ENCODE results near the gene LGR6. TPM values are rescaled to one million over a fixed set of nuclear protein-coding genes. Genes with fewer than 3 reads are reported as not detected.

LGR6 gene
- total RNA-seq, 1 experiment from 2014 or later, result 0.56 TPM

- BruUV-seq (replicated peaks), result no TSS peak
- Mint-ChIP-seq H3K36me3 (ENCODE audit: insufficient read depth, unreplicated experiment) (no peaks in the 10 kb centered on the region), H3K4me3 (ENCODE audit: unreplicated experiment) (no peak overlapping the region), H3K9me3 (ENCODE audit: unreplicated experiment) (no peaks in the 10 kb centered on the region), H3K4me1 (ENCODE audit: insufficient read depth, unreplicated experiment) (peaks cover 26% of the 10 kb centered on the region), H3K27me3 (ENCODE audit: insufficient read depth, unreplicated experiment) (no peaks in the 10 kb centered on the region), H3K27ac (ENCODE audit: low read depth, unreplicated experiment) (no peak overlapping the region)
- intact Hi-C loops (cut with micrococcal nuclease), result no loop called here
- CTCF ChIA-PET, result interaction anchor here (0.7 to 21.3 kb wide), 7 partner anchors 9 to 122 kb away, joined by 3 to 954 read pairs (median 9); partner anchors contain the start of gene LGR6
- POLR2A ChIA-PET, result interaction anchor here (1.5 kb wide), 1 partner anchor 9 kb away, joined by 3 read pairs; the partner anchor contains the start of gene LGR6
- DNase-seq (ENCODE audit: unreplicated experiment), result no peak
- no peak for TF ChIP-seq CTCF (IDR thresholded peaks at IDR 0.05; ENCODE audit: unreplicated experiment)
Measured at GRCh38 chr1:202201971-202202370, 8.4 kb downstream of the LGR6 start.

- no peaks in the 10 kb centered on the region for H3K9me3 Mint-ChIP-seq (ENCODE audit: unreplicated experiment)
- TF ChIP-seq CTCF (IDR thresholded peaks at IDR 0.05; ENCODE audit: unreplicated experiment), result no peak
- no peak overlapping the region for H3K27ac Mint-ChIP-seq (ENCODE audit: low read depth, unreplicated experiment)
- H3K4me3 Mint-ChIP-seq (ENCODE audit: unreplicated experiment), result no peak overlapping the region
- H3K4me1 Mint-ChIP-seq (ENCODE audit: insufficient read depth, unreplicated experiment), result peaks cover 31% of the 10 kb centered on the region
- no TSS peak for BruUV-seq (replicated peaks)
- no peak for DNase-seq (ENCODE audit: unreplicated experiment)
- intact Hi-C loops (cut with micrococcal nuclease), result no loop called here
- H3K27me3 Mint-ChIP-seq (ENCODE audit: insufficient read depth, unreplicated experiment), result no peaks in the 10 kb centered on the region
- CTCF ChIA-PET, result interaction anchor here (0.6 to 21.3 kb wide), 6 partner anchors 10 to 121 kb away, joined by 3 to 954 read pairs (median 6); partner anchors contain the start of gene LGR6
- no peaks in the 10 kb centered on the region for H3K36me3 Mint-ChIP-seq (ENCODE audit: insufficient read depth, unreplicated experiment)
- POLR2A ChIA-PET, result interaction anchor here (1.5 kb wide), 1 partner anchor 9 kb away, joined by 3 read pairs; the partner anchor contains the start of gene LGR6
Measured at GRCh38 chr1:202202500-202203168, 9.0 kb downstream of the LGR6 start.

- H3K4me3 Mint-ChIP-seq (ENCODE audit: unreplicated experiment), result no peak overlapping the region
- DNase-seq (ENCODE audit: unreplicated experiment), result no peak
- no peak overlapping the region for H3K27ac Mint-ChIP-seq (ENCODE audit: low read depth, unreplicated experiment)
- H3K27me3 Mint-ChIP-seq (ENCODE audit: insufficient read depth, unreplicated experiment), result no peaks in the 10 kb centered on the region
- no peaks in the 10 kb centered on the region for H3K9me3 Mint-ChIP-seq (ENCODE audit: unreplicated experiment)
- TF ChIP-seq CTCF (IDR thresholded peaks at IDR 0.05; ENCODE audit: unreplicated experiment), result no peak
- no peaks in the 10 kb centered on the region for H3K36me3 Mint-ChIP-seq (ENCODE audit: insufficient read depth, unreplicated experiment)
- intact Hi-C loops (cut with micrococcal nuclease), result no loop called here
- BruUV-seq (replicated peaks), result no TSS peak
- CTCF ChIA-PET, result interaction anchor here (0.6 to 21.3 kb wide), 6 partner anchors 10 to 120 kb away, joined by 3 to 954 read pairs (median 6); partner anchors contain the start of gene LGR6
- peaks cover 26% of the 10 kb centered on the region for H3K4me1 Mint-ChIP-seq (ENCODE audit: insufficient read depth, unreplicated experiment)
- POLR2A ChIA-PET, result interaction anchor here (1.5 kb wide), 1 partner anchor 10 kb away, joined by 3 read pairs; the partner anchor contains the start of gene LGR6
Measured at GRCh38 chr1:202203238-202204039, 9.8 kb downstream of the LGR6 start.

- ChIA-PET CTCF (interaction anchor here (0.6 to 1.0 kb wide), 2 partner anchors 11 to 12 kb away, joined by 3 to 4 read pairs; no protein-coding TSS in a partner anchor), POLR2A (no interaction called here)
- H3K4me1 Mint-ChIP-seq (ENCODE audit: insufficient read depth, unreplicated experiment), result peaks cover 20% of the 10 kb centered on the region
- no peaks in the 10 kb centered on the region for H3K9me3 Mint-ChIP-seq (ENCODE audit: unreplicated experiment)
- H3K4me3 Mint-ChIP-seq (ENCODE audit: unreplicated experiment), result no peak overlapping the region
- DNase-seq (ENCODE audit: unreplicated experiment), result no peak
- no peaks in the 10 kb centered on the region for H3K36me3 Mint-ChIP-seq (ENCODE audit: insufficient read depth, unreplicated experiment)
- intact Hi-C loops (cut with micrococcal nuclease), result no loop called here
- no peak for TF ChIP-seq CTCF (IDR thresholded peaks at IDR 0.05; ENCODE audit: unreplicated experiment)
- no TSS peak for BruUV-seq (replicated peaks)
- no peaks in the 10 kb centered on the region for H3K27me3 Mint-ChIP-seq (ENCODE audit: insufficient read depth, unreplicated experiment)
- no peak overlapping the region for H3K27ac Mint-ChIP-seq (ENCODE audit: low read depth, unreplicated experiment)
Measured at GRCh38 chr1:202204065-202204464, 10.5 kb downstream of the LGR6 start.

Data from MCF 10A (cell line).